A673 (cell line): ENCODE data around the gene ZAR1L. TPM values are rescaled to one million over a fixed set of nuclear protein-coding genes. Genes with fewer than 3 reads are reported as not detected.

Source experiments
- BruUV-seq: library from RNA; stranded (reverse); fragments of 400-500 nt; replicated peaks from 2 replicates; lab custom pipeline; 2021; lab: Mats Ljungman, UMichigan
- CTCF ChIA-PET: fragments of 300-600 bp; sonication (Branson Sonifier 250); formaldehyde crosslinking; loops from one replicate; lab custom pipeline; 2022; ENCODE audit warnings: antibody characterized with exemption; lab: Charles Lee
- POLR2A ChIA-PET: fragments of 300-600 bp; sonication (Branson Sonifier 250); formaldehyde crosslinking; loops from one replicate; lab custom pipeline; 2022; ENCODE audit warnings: antibody characterized with exemption; ENCODE audit not compliant: low non-redundant PET; lab: Charles Lee
- DNase-seq: peaks from one replicate; pipeline ENCODE4 v3.0.0-alpha.2; 2015; ENCODE audit warnings: low spot score
- H3K27ac ChIP-seq: fragments of 200-600 bp; sonication (generic); 2 replicates; pipeline ENCODE4 v1.5.1; 2016; ENCODE audit warnings: mixed run types, low read depth, mild to moderate bottlenecking, mixed read lengths, antibody characterized with exemption, low read length; ENCODE audit not compliant: poor library complexity, severe bottlenecking
- H3K27me3 ChIP-seq: fragments of 200-600 bp; sonication (generic); replicated peaks from 2 replicates; pipeline ENCODE4 v1.6.1; 2017; ENCODE audit warnings: mixed run types, low read depth, mild to moderate bottlenecking, mixed read lengths, antibody characterized with exemption, low read length; ENCODE audit not compliant: insufficient read depth, poor library complexity
- H3K36me3 ChIP-seq: fragments of 200-600 bp; sonication (generic); 2 replicates; pipeline ENCODE4 v1.6.1; 2016; ENCODE audit warnings: mixed run types, mild to moderate bottlenecking, mixed read lengths, antibody characterized with exemption, low read length; ENCODE audit not compliant: insufficient read depth, poor library complexity, severe bottlenecking
- H3K4me1 ChIP-seq: fragments of 200-600 bp; sonication (generic); 2 replicates; pipeline ENCODE4 v1.6.1; 2017; ENCODE audit warnings: mixed run types, mild to moderate bottlenecking, mixed read lengths, antibody characterized with exemption, low read length; ENCODE audit not compliant: insufficient read depth, poor library complexity, severe bottlenecking
- H3K4me3 ChIP-seq: fragments of 200-600 bp; sonication (generic); 2 replicates; pipeline ENCODE4 v1.5.1; 2016; ENCODE audit warnings: low read depth, mixed run types, mild to moderate bottlenecking, mixed read lengths, low read length; ENCODE audit not compliant: poor library complexity, severe bottlenecking
- H3K9me3 ChIP-seq: fragments of 200-600 bp; sonication (generic); 2 replicates; pipeline ENCODE4 v1.6.1; 2016; ENCODE audit warnings: mixed run types, low read depth, mild to moderate bottlenecking, mixed read lengths, antibody characterized with exemption, low read length; ENCODE audit not compliant: poor library complexity, severe bottlenecking
- EZH2 ChIP-seq: fragments of 200-600 bp; sonication (generic); IDR thresholded peaks from 2 replicates; pipeline ENCODE4 v1.6.1; 2017; ENCODE audit warnings: borderline replicate concordance, low read depth, mild to moderate bottlenecking, mixed read lengths, antibody characterized with exemption, low read length; ENCODE audit not compliant: poor library complexity, severe bottlenecking
- intact Hi-C: fragments of 100-400 bp; cut with micrococcal nuclease; formaldehyde crosslinking; loops from one replicate; pipeline ENCODE4 v1.10.0; 2022; ENCODE audit not compliant: unreplicated experiment
- total RNA-seq: library from RNA; stranded (reverse); gene quantifications from 2 replicates; pipeline ENCODE4 v1.2.3, GENCODE V29; 2021
- TF ChIP-seq, protein P1 (sequence below): fragments of 300-800, 200-600 bp; sonication (generic); conservative IDR thresholded peaks from 2 replicates; pipeline ENCODE4 v1.5.1; 2017; ENCODE audit warnings: low read depth, mild to moderate bottlenecking, antibody characterized with exemption, low read length, moderate library complexity, mixed read lengths

ZAR1L gene
- total RNA-seq, 1 experiment from 2014 or later = not detected

DNA sequence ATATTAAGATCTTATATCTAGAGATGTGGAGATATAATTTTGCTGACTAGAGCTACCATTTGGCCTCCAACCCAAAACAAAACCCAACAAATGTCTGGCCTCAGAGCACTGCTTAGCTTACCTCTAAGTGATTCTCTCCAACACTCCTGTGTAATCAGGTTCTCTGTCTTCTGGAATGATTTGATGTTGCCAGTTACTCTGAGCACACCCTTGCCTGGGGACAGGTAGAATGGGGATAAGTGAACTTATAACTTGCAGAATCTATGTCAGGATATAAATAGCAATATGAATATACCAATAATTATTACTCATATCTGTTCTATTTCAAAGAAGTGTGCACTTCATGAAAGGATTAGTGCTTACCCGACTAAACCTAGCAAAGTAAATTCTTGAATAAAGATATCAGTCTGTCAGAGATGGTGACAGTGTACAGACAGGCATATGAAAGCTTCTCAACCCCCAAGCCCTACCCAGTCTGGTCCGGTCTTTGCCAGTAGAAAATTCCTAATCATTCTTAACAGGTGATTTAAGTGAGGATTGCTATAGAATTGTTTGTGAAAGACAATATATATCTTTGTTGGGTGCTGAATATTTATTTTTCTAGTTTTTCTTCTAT lies 33.0 kb downstream of the ZAR1L start:
- BruUV-seq = no TSS peak
- Histone ChIP-seq H3K27me3 (no peaks in the 10 kb centered on the region), H3K4me3 (no peak overlapping the region), H3K36me3 (no peaks in the 10 kb centered on the region), H3K4me1 (peaks cover 3% of the 10 kb centered on the region), H3K27ac (no peak overlapping the region), H3K9me3 (no peaks in the 10 kb centered on the region)
- DNase-seq = no peak
- ChIA-PET POLR2A (no interaction called here), CTCF (no interaction called here)
- TF ChIP-seq, protein P1, sequence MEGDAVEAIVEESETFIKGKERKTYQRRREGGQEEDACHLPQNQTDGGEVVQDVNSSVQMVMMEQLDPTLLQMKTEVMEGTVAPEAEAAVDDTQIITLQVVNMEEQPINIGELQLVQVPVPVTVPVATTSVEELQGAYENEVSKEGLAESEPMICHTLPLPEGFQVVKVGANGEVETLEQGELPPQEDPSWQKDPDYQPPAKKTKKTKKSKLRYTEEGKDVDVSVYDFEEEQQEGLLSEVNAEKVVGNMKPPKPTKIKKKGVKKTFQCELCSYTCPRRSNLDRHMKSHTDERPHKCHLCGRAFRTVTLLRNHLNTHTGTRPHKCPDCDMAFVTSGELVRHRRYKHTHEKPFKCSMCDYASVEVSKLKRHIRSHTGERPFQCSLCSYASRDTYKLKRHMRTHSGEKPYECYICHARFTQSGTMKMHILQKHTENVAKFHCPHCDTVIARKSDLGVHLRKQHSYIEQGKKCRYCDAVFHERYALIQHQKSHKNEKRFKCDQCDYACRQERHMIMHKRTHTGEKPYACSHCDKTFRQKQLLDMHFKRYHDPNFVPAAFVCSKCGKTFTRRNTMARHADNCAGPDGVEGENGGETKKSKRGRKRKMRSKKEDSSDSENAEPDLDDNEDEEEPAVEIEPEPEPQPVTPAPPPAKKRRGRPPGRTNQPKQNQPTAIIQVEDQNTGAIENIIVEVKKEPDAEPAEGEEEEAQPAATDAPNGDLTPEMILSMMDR = no peak
- no peak for TF ChIP-seq EZH2
- intact Hi-C loops = no loop called here

DNA sequence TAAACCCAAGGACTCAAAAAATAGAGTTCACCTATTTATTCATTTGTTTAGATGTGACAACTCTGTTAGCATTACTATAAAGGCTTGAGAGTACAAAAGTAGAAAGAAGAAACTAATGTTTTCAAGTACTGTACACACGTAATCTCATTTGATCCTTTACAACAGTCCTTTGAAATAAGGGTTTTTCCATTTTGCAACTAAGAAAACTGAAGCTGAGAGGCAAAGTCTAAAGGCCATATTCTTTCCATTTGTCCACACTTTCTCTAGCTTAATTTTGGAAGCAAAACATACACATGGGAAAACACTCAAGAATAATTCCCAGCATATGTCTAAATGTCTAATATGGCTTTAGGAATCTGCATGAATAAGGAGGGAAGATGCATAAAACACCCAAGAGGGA lies 34.1 kb downstream of the ZAR1L start:
- intact Hi-C loops = no loop called here
- BruUV-seq = no TSS peak
- H3K27ac ChIP-seq = no peak overlapping the region
- no peaks in the 10 kb centered on the region for H3K9me3 ChIP-seq
- ChIA-PET POLR2A (no interaction called here), CTCF (no interaction called here)
- peaks cover 3% of the 10 kb centered on the region for H3K4me1 ChIP-seq
- DNase-seq = no peak
- no peak overlapping the region for H3K4me3 ChIP-seq
- H3K36me3 ChIP-seq = no peaks in the 10 kb centered on the region
- TF ChIP-seq, protein P1 = no peak
- no peak for TF ChIP-seq EZH2
- no peaks in the 10 kb centered on the region for H3K27me3 ChIP-seq

DNA sequence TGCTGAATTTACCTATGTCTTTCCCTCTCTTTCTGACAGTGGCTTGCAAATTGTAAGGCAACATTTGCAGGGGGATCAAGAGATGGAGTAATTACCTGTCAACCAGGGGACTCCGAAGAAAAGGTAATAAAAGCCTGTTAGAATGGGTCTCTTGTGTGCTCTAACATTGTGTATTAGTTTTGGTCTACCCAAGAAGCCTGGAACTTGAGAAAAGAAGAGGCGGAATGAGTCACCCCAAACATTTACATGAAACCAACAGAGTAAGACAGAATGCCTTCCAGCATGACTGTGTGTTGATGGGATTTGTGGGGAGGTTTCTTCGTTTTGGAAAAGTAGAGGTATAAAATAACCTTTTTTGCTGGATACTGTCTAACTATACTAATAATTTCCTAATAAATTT lies 36.7 kb downstream of the ZAR1L start:
- BruUV-seq = no TSS peak
- no peaks in the 10 kb centered on the region for H3K36me3 ChIP-seq
- ChIA-PET POLR2A (no interaction called here), CTCF (no interaction called here)
- H3K27me3 ChIP-seq = no peaks in the 10 kb centered on the region
- DNase-seq = no peak
- no peaks in the 10 kb centered on the region for H3K4me1 ChIP-seq
- no peak overlapping the region for H3K27ac ChIP-seq
- intact Hi-C loops = no loop called here
- no peak overlapping the region for H3K4me3 ChIP-seq
- TF ChIP-seq, protein P1 = no peak
- TF ChIP-seq EZH2 = no peak
- H3K9me3 ChIP-seq = no peaks in the 10 kb centered on the region
